Measurements from ENCODE around the gene PLB1.

Gene PLB1

GRCh38 chr2:28607730-28608499 lies 112.1 kb downstream of the PLB1 start:
- no peak for DNase-seq (ENCODE audit: low spot score)
- FAIRE-seq: no peak

- FAIRE-seq: no peak
- DNase-seq (ENCODE audit: low spot score): no peak
Measured at GRCh38 chr2:28608500-28609424, 112.9 kb downstream of the PLB1 start.

- FAIRE-seq (peak; percentile 99), DNase-seq (ENCODE audit: low spot score) (peak; percentile 98)
Measured at GRCh38 chr2:28610583-28611201, 114.8 kb downstream of the PLB1 start.

- DNase-seq (ENCODE audit: low spot score) (no peak), FAIRE-seq (no peak)
Measured at GRCh38 chr2:28612131-28612812, 116.4 kb downstream of the PLB1 start.

GRCh38 chr2:28613186-28613585 lies 117.3 kb downstream of the PLB1 start:
- FAIRE-seq (no peak), DNase-seq (ENCODE audit: low spot score) (no peak)

GRCh38 chr2:28613633-28614501 lies 118.0 kb downstream of the PLB1 start:
- peak; percentile 83 for DNase-seq (ENCODE audit: low spot score)
- no peak for FAIRE-seq

- FAIRE-seq (no peak), DNase-seq (ENCODE audit: low spot score) (no peak)
Measured at GRCh38 chr2:28615706-28616105, 119.8 kb downstream of the PLB1 start.

GRCh38 chr2:28616396-28616999 lies 120.6 kb downstream of the PLB1 start:
- DNase-seq (ENCODE audit: low spot score) (no peak), FAIRE-seq (no peak)

GRCh38 chr2:28617502-28618184 lies 121.8 kb downstream of the PLB1 start:
- FAIRE-seq (no peak), DNase-seq (ENCODE audit: low spot score) (no peak)

GRCh38 chr2:28618221-28619141 lies 122.6 kb downstream of the PLB1 start:
- no peak for FAIRE-seq

GRCh38 chr2:28619213-28620196 lies 123.6 kb downstream of the PLB1 start:
- DNase-seq (ENCODE audit: low spot score) (no peak), FAIRE-seq (no peak)

More at GRCh38 chr2:28618221-28619141, 122.6 kb downstream of the PLB1 start:
- no peak for DNase-seq (ENCODE audit: low spot score)

- no peak for DNase-seq (ENCODE audit: low spot score)
- FAIRE-seq: no peak
Measured at GRCh38 chr2:28620291-28620793, 124.5 kb downstream of the PLB1 start.

GRCh38 chr2:28620801-28621171 lies 124.9 kb downstream of the PLB1 start:
- DNase-seq (ENCODE audit: low spot score) (no peak), FAIRE-seq (no peak)

GRCh38 chr2:28621172-28622100 lies 125.6 kb downstream of the PLB1 start:
- DNase-seq (ENCODE audit: low spot score) (peak; percentile 77), FAIRE-seq (peak; percentile 30)

GRCh38 chr2:28622101-28622499 lies 126.2 kb downstream of the PLB1 start:
- FAIRE-seq: no peak
- no peak for DNase-seq (ENCODE audit: low spot score)

All from urothelium cell line (cell line).